OCI-LY1 (cell line): ENCODE results near the gene ERCC1.
A peak's percentile ranks its signal among the peaks of the same experiment; 100 is the strongest.
"Not testable (repeated sequence)": the region's sequence is repeated elsewhere in the genome, so short reads cannot be mapped to it uniquely, and the experiment has no call there.

ENCODE experiments used
- H2AFZ ChIP-seq: fragments of 200-600 bp; sonication (generic), shearing (Covaris generic); 2 replicates; pipeline ENCODE4 v1.6.0; 2014; ENCODE audit warnings: antibody characterized with exemption, mild to moderate bottlenecking, low read length
- H3F3A ChIP-seq: fragments of 200-600 bp; sonication (generic), shearing (Covaris generic); 2 replicates; pipeline ENCODE4 v1.6.0; 2014; ENCODE audit warnings: mild to moderate bottlenecking, antibody characterized with exemption, low read length, moderate library complexity; ENCODE audit not compliant: insufficient read depth
- H3K27ac ChIP-seq: fragments of 200-600 bp; sonication (generic); 2 replicates; pipeline ENCODE4 v1.5.1; 2014; ENCODE audit warnings: low read length, mixed run types, mild to moderate bottlenecking, low read depth; ENCODE audit not compliant: poor library complexity, severe bottlenecking
- H3K27me3 ChIP-seq: fragments of 200-600 bp; sonication (generic); 2 replicates; pipeline ENCODE4 v1.6.0; 2014; ENCODE audit warnings: antibody characterized with exemption, mild to moderate bottlenecking, low read length, moderate library complexity; ENCODE audit not compliant: insufficient read depth
- H3K36me3 ChIP-seq: fragments of 200-600 bp; sonication (generic); 2 replicates; pipeline ENCODE4 v1.6.1; 2014; ENCODE audit warnings: mild to moderate bottlenecking, antibody characterized with exemption, low read length, moderate library complexity, mixed read lengths; ENCODE audit not compliant: insufficient read depth
- H3K4me1 ChIP-seq: fragments of 200-600 bp; sonication (generic); 2 replicates; pipeline ENCODE4 v1.5.1; 2014; ENCODE audit warnings: mild to moderate bottlenecking, low read length, moderate library complexity; ENCODE audit not compliant: insufficient read depth, severe bottlenecking
- H3K4me2 ChIP-seq: fragments of 200-600 bp; sonication (generic), shearing (Covaris generic); 2 replicates; pipeline ENCODE4 v1.6.1; 2014; ENCODE audit warnings: low read length
- H3K4me3 ChIP-seq: fragments of 200-600 bp; sonication (generic); 2 replicates; pipeline ENCODE4 v1.5.1; 2014; ENCODE audit warnings: low read length, low read depth, mild to moderate bottlenecking, mixed read lengths; ENCODE audit not compliant: poor library complexity, severe bottlenecking
- H3K79me2 ChIP-seq: fragments of 200-600 bp; shearing (Covaris generic); 2 replicates; pipeline ENCODE4 v1.6.1; 2016; ENCODE audit warnings: mixed run types, low read length, mixed read lengths; ENCODE audit not compliant: insufficient read depth
- H3K9ac ChIP-seq: fragments of 200-600 bp; sonication (generic), shearing (Covaris generic); 2 replicates; pipeline ENCODE4 v1.6.1; 2014; ENCODE audit warnings: mild to moderate bottlenecking, low read length, mixed read lengths
- H3K9me2 ChIP-seq: fragments of 200-600 bp; sonication (generic), shearing (Covaris generic); 2 replicates; pipeline ENCODE4 v1.6.1; 2014; ENCODE audit warnings: low read depth, mild to moderate bottlenecking, low read length, mixed read lengths
- H3K9me3 ChIP-seq: fragments of 200-600 bp; shearing (Covaris generic); 2 replicates; pipeline ENCODE4 v1.6.1; 2014; ENCODE audit warnings: low read length, mixed read lengths
- H4K20me1 ChIP-seq: fragments of 200-600 bp; sonication (generic), shearing (Covaris generic); 2 replicates; pipeline ENCODE4 v1.6.0; 2016; ENCODE audit warnings: mild to moderate bottlenecking, low read length; ENCODE audit not compliant: insufficient read depth
- CTCF ChIP-seq: fragments of 200-600 bp; sonication (generic), shearing (Covaris generic); IDR thresholded peaks from 2 replicates; pipeline ENCODE4 v1.5.1; 2017; ENCODE audit warnings: mild to moderate bottlenecking, antibody characterized with exemption, low read length, moderate library complexity, mixed read lengths
- EZH2 ChIP-seq: fragments of 200-600 bp; sonication (generic), shearing (Covaris generic); IDR thresholded peaks from 2 replicates; pipeline ENCODE4 v1.8.0; 2017; ENCODE audit warnings: borderline replicate concordance, mixed run types, mild to moderate bottlenecking, antibody characterized with exemption, low read length, moderate library complexity, mixed read lengths

The ERCC1 gene

DNA sequence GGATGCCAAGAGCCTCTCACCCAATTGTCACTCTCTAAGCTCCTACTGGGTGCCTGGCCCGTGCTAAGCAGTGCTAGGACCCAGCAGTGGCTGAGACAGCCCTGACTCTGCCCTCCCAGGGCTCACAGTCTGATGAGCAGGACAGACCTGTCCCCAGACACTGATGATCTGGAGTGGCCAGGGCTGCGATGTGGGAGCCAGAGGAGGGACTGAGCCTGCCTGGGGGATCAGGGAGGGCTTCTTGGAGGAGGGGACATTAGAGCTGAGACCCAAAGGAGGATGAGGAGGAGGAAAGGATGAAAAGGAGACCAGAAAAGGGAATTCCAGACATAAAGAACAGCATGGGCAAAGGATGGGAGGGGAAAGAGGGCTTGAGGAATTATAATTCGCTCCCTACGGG, 6.6 kb downstream of the ERCC1 start:
- no peaks in the 10 kb centered on the region for H4K20me1 ChIP-seq
- H2AFZ ChIP-seq = no peak overlapping the region
- H3K9me2 ChIP-seq = no peaks in the 10 kb centered on the region
- TF ChIP-seq CTCF = no peak
- no peak for TF ChIP-seq EZH2
- H3K79me2 ChIP-seq = no peaks in the 10 kb centered on the region
- H3K4me3 ChIP-seq = no peak overlapping the region
- peak overlapping the region; percentile 15 for H3K27ac ChIP-seq
- no peak overlapping the region for H3K4me2 ChIP-seq
- H3K27me3 ChIP-seq = no peaks in the 10 kb centered on the region
- no peaks in the 10 kb centered on the region for H3F3A ChIP-seq
- H3K4me1 ChIP-seq = peaks cover 22% of the 10 kb centered on the region
- H3K9ac ChIP-seq = no peak overlapping the region
- H3K36me3 ChIP-seq = peaks cover 41% of the 10 kb centered on the region
- H3K9me3 ChIP-seq = no peaks in the 10 kb centered on the region

DNA sequence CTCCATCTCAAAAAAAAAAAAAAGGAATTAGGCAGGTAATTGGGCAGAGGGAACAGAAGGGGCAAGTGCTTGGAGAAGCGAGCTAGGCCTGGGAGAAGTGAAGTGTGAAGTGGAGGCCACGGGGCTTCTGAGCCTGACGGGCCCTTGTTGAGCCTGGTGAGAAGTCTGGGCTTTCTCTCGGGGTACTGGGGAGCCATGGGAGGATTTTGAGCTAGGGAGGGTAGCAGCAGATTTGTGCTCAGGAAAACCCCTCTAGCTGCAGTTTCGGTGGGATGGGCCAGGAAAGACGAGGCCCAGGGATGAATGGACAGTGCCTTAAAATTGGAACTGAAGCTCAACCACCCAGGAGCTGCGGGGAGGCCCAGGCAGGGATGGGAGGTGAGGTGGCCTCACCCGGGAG, 9.2 kb downstream of the ERCC1 start:
- Histone ChIP-seq H4K20me1 (no peaks in the 10 kb centered on the region), H3K9me3 (no peaks in the 10 kb centered on the region), H3K27ac (no peak overlapping the region), H3K4me3 (no peak overlapping the region), H3K9me2 (no peaks in the 10 kb centered on the region), H3K4me2 (no peak overlapping the region), H2AFZ (no peak overlapping the region), H3K27me3 (no peaks in the 10 kb centered on the region), H3K9ac (no peak overlapping the region), H3K79me2 (no peaks in the 10 kb centered on the region), H3K36me3 (peaks cover 41% of the 10 kb centered on the region), H3K4me1 (peaks cover 10% of the 10 kb centered on the region), H3F3A (no peaks in the 10 kb centered on the region)
- no peak for TF ChIP-seq EZH2
- TF ChIP-seq CTCF = no peak

- H3F3A ChIP-seq = no peaks in the 10 kb centered on the region
- H2AFZ ChIP-seq = no peak overlapping the region
- no peaks in the 10 kb centered on the region for H3K9me3 ChIP-seq
- no peak for TF ChIP-seq CTCF
- TF ChIP-seq EZH2 = no peak
- no peaks in the 10 kb centered on the region for H3K27me3 ChIP-seq
- no peaks in the 10 kb centered on the region for H3K79me2 ChIP-seq
- no peaks in the 10 kb centered on the region for H4K20me1 ChIP-seq
- no peaks in the 10 kb centered on the region for H3K9me2 ChIP-seq
- no peak overlapping the region for H3K9ac ChIP-seq
- peaks cover 45% of the 10 kb centered on the region for H3K36me3 ChIP-seq
- peaks cover 5% of the 10 kb centered on the region for H3K4me1 ChIP-seq
- H3K4me2 ChIP-seq = no peak overlapping the region
- no peak overlapping the region for H3K27ac ChIP-seq
- no peak overlapping the region for H3K4me3 ChIP-seq
These were observed 10.2 kb downstream of the ERCC1 start for GRCh38 chr19:45413497-45413896.

DNA sequence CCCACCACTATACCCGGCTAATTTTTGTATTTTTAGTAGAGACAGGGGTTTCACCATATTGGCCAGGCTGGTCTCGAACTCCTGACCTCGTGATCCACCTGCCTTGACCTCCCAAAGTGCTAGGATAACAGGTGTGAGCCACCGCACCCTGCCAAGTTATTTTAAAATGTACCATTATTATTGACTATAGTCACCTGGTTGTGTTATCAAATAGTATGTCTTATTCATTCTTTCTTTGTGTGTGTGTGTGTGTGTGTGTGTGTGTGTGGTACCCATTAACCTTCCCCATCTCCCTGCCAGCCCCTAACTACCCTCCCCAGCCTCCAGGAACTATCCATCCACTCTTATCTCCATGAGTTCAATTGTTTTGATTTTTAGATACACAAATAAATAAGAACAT, 13.4 kb downstream of the ERCC1 start:
- H3K4me2 ChIP-seq, H3K9ac ChIP-seq: not testable (repeated sequence)
- peaks cover 38% of the 10 kb centered on the region for H3K36me3 ChIP-seq

More for the DNA sequence above, 13.4 kb downstream of the ERCC1 start:
- peaks cover 24% of the 10 kb centered on the region for H3K4me1 ChIP-seq
- not testable (repeated sequence) for H2AFZ ChIP-seq, H3K4me3 ChIP-seq, H3K9me3 ChIP-seq, H3K27ac ChIP-seq, H3K9me2 ChIP-seq, H3F3A ChIP-seq, H3K27me3 ChIP-seq, H3K79me2 ChIP-seq, H4K20me1 ChIP-seq
